ENCODE measurements around the gene ZNF593. TPM values are rescaled to one million over a fixed set of nuclear protein-coding genes. Genes with fewer than 3 reads are reported as not detected.
A peak's percentile ranks its signal among the peaks of the same experiment; 100 is the strongest.

ZNF593 gene
- total and polyA plus RNA-seq, 2 of the 13 experiments (the other 11 are each of a cell fraction or from before 2014, with no cell fraction given): 37.3 to 55.8 TPM

GRCh38 chr1:26169669-26170471 is at the start of gene ZNF593 (continued):
- no peak for TF ChIP-seq NAIF1 (CRISPR knock-in tag; IDR thresholded peaks at IDR 0.05; ENCODE audit: borderline replicate concordance)
- TF ChIP-seq SRF (IDR thresholded peaks at IDR 0.05; ENCODE audit: low read depth, low read length): peak; percentile 8; the same call in 1 of the 2 replicates
- TF ChIP-seq ZNF383 (CRISPR knock-in tag; IDR thresholded peaks at IDR 0.05; ENCODE audit: borderline replicate concordance): 0 out of 2 replicates have a peak, but pooled peaks have one; percentile 74
- peak; percentile 88 for TF ChIP-seq ZFX (CRISPR knock-in tag; IDR thresholded peaks at IDR 0.05; ENCODE audit: low read depth)
- no peak for TF ChIP-seq ZSCAN22 (CRISPR knock-in tag; IDR thresholded peaks at IDR 0.05)
- peak; percentile 88 for TF ChIP-seq HNRNPL (IDR thresholded peaks at IDR 0.05; ENCODE audit: low read depth, low read length)
- no peak for TF ChIP-seq USF2 (IDR thresholded peaks at IDR 0.05; ENCODE audit: low read depth, low read length)
- TF ChIP-seq USF2 (CRISPR knock-in tag; IDR thresholded peaks at IDR 0.05; ENCODE audit: borderline replicate concordance): peak; percentile 70; the same call in 1 of the 2 replicates
- TF ChIP-seq KDM1A (CRISPR knock-in tag; IDR thresholded peaks at IDR 0.05): no peak
- TF ChIP-seq FOXA3 (CRISPR knock-in tag; IDR thresholded peaks at IDR 0.05): peak; percentile 59
- TF ChIP-seq RELA (CRISPR knock-in tag; IDR thresholded peaks at IDR 0.05): 0 out of 2 replicates have a peak, but pooled peaks have one; percentile 66
- TF ChIP-seq ZFP90 (CRISPR knock-in tag; IDR thresholded peaks at IDR 0.05; ENCODE audit: borderline replicate concordance): peak; percentile 97
- TF ChIP-seq ZNF121 (CRISPR knock-in tag; IDR thresholded peaks at IDR 0.05): no peak
- peak; percentile 60; the same call in 1 of the 2 replicates for TF ChIP-seq ZSCAN25 (CRISPR knock-in tag; IDR thresholded peaks at IDR 0.05)
- TF ChIP-seq ZNF10 (CRISPR knock-in tag; IDR thresholded peaks at IDR 0.05; ENCODE audit: borderline replicate concordance, low read depth): no peak
- TF ChIP-seq NFATC3 (CRISPR knock-in tag; IDR thresholded peaks at IDR 0.05): peak; percentile 86; the same call in 1 of the 2 replicates
- peak; percentile 85 for TF ChIP-seq SNAI1 (CRISPR knock-in tag; IDR thresholded peaks at IDR 0.05; ENCODE audit: borderline replicate concordance)
- peak; percentile 89 for TF ChIP-seq THAP11 (CRISPR knock-in tag; IDR thresholded peaks at IDR 0.05)
- TF ChIP-seq SALL1 (CRISPR knock-in tag; IDR thresholded peaks at IDR 0.05): peak; percentile 90
- TF ChIP-seq ZNF274 (CRISPR knock-in tag; IDR thresholded peaks at IDR 0.05): peak; percentile 80; the same call in 1 of the 2 replicates
- peak; percentile 89; the same call in 1 of the 2 replicates for TF ChIP-seq ZNF773 (CRISPR knock-in tag; IDR thresholded peaks at IDR 0.05; ENCODE audit: borderline replicate concordance)
- TF ChIP-seq ZNF607 (CRISPR knock-in tag; IDR thresholded peaks at IDR 0.05; ENCODE audit: borderline replicate concordance): peak; percentile 85; the same call in 1 of the 2 replicates
- peak; percentile 60; the same call in 1 of the 2 replicates for TF ChIP-seq HOXD1 (CRISPR knock-in tag; IDR thresholded peaks at IDR 0.05)
- peak; percentile 95 for TF ChIP-seq POGZ (CRISPR knock-in tag; IDR thresholded peaks at IDR 0.05)
- peak; percentile 92 for TF ChIP-seq ZFP91 (CRISPR knock-in tag; IDR thresholded peaks at IDR 0.05; ENCODE audit: borderline replicate concordance)
- TF ChIP-seq KMT2B (CRISPR knock-in tag; IDR thresholded peaks at IDR 0.05): peak; percentile 85
- TF ChIP-seq BATF2 (CRISPR knock-in tag; IDR thresholded peaks at IDR 0.05): peak; percentile 73; the same call in 1 of the 2 replicates
